ENCODE results near the gene HELT. TPM values are rescaled to one million over a fixed set of nuclear protein-coding genes. Genes with fewer than 3 reads are reported as not detected.
"Not testable (repeated sequence)": the region's sequence is repeated elsewhere in the genome, so short reads cannot be mapped to it uniquely, and the experiment has no call there.

The HELT gene
- total RNA-seq, 1 experiment from 2014 or later = not detected

- BruUV-seq (replicated peaks); intact Hi-C loops (cut with micrococcal nuclease); CTCF ChIA-PET: not testable (repeated sequence)
Measured at GRCh38 chr4:184990131-184990530, 28.2 kb upstream of the HELT start.

GRCh38 chr4:184991860-184992259 lies 26.4 kb upstream of the HELT start:
- ChIA-PET CTCF (no interaction called here), POLR2A (ENCODE audit: unreplicated experiment) (no interaction called here)
- DNase-seq (no peak), ATAC-seq (no peak)
- Histone ChIP-seq H3F3A (ENCODE audit: low read length, unreplicated experiment) (no peaks in the 10 kb centered on the region), H3K4me1 (ENCODE audit: insufficient read depth, low read length) (no peaks in the 10 kb centered on the region), H3K9ac (ENCODE audit: low read length) (no peak overlapping the region), H3K4me3 (ENCODE audit: low read length) (no peak overlapping the region), H3K27me3 (ENCODE audit: low read length) (peaks cover 38% of the 10 kb centered on the region), H3K27ac (ENCODE audit: low read length) (no peak overlapping the region), H3K36me3 (ENCODE audit: low read depth, low read length) (no peaks in the 10 kb centered on the region), H4K20me1 (ENCODE audit: low read length) (no peaks in the 10 kb centered on the region), H3K9me3 (ENCODE audit: low read length) (no peaks in the 10 kb centered on the region), H2AFZ (ENCODE audit: low read length) (no peak overlapping the region), H3K79me2 (ENCODE audit: low read length) (no peaks in the 10 kb centered on the region), H3K9me2 (replicated peaks; ENCODE audit: low read length) (no peaks in the 10 kb centered on the region), H3K4me2 (ENCODE audit: low read length) (no peak overlapping the region)
- TF ChIP-seq EZH2phosphoT487 (IDR thresholded peaks at IDR 0.05; ENCODE audit: borderline replicate concordance, low read length) (no peak), EZH2 (IDR thresholded peaks at IDR 0.05; ENCODE audit: low read length, unreplicated experiment) (no peak)
- TF ChIP-seq, protein P1, sequence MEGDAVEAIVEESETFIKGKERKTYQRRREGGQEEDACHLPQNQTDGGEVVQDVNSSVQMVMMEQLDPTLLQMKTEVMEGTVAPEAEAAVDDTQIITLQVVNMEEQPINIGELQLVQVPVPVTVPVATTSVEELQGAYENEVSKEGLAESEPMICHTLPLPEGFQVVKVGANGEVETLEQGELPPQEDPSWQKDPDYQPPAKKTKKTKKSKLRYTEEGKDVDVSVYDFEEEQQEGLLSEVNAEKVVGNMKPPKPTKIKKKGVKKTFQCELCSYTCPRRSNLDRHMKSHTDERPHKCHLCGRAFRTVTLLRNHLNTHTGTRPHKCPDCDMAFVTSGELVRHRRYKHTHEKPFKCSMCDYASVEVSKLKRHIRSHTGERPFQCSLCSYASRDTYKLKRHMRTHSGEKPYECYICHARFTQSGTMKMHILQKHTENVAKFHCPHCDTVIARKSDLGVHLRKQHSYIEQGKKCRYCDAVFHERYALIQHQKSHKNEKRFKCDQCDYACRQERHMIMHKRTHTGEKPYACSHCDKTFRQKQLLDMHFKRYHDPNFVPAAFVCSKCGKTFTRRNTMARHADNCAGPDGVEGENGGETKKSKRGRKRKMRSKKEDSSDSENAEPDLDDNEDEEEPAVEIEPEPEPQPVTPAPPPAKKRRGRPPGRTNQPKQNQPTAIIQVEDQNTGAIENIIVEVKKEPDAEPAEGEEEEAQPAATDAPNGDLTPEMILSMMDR (conservative IDR thresholded peaks at IDR 0.05; ENCODE audit: low read depth, low read length) = no peak
- intact Hi-C loops (cut with micrococcal nuclease) = no loop called here
- no TSS peak for BruUV-seq (replicated peaks)

More at GRCh38 chr4:184990131-184990530, 28.2 kb upstream of the HELT start:
- H3K4me3 ChIP-seq (ENCODE audit: low read length); POLR2A ChIA-PET (ENCODE audit: unreplicated experiment); H4K20me1 ChIP-seq (ENCODE audit: low read length); H3K36me3 ChIP-seq (ENCODE audit: low read depth, low read length); H3K4me1 ChIP-seq (ENCODE audit: insufficient read depth, low read length); H3K9ac ChIP-seq (ENCODE audit: low read length); H3K27ac ChIP-seq (ENCODE audit: low read length); H2AFZ ChIP-seq (ENCODE audit: low read length); H3K9me3 ChIP-seq (ENCODE audit: low read length); H3K4me2 ChIP-seq (ENCODE audit: low read length); H3F3A ChIP-seq (ENCODE audit: low read length, unreplicated experiment); ATAC-seq; H3K9me2 ChIP-seq (replicated peaks; ENCODE audit: low read length); DNase-seq; H3K79me2 ChIP-seq (ENCODE audit: low read length): not testable (repeated sequence)
- peaks cover 38% of the 10 kb centered on the region for H3K27me3 ChIP-seq (ENCODE audit: low read length)

DNA sequence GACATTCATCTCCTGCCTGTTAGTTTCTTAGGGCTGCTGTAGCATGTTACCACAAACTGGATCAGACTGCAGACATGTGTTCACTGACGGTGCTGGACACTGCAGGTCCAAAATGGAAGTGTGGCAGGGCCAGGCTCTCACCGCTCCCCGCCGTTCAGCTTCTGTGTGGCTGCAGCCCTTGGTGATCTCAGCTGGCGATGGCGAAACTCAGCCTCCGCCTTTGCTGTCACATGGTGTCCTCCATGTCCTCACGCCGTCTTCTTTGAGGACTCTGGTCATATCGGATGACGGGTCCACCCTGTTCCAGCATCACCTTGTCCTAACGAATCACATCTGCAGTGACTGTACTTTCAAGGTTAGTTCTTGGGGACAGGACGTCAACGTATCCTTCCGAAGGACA lies 25.9 kb upstream of the HELT start:
- Histone ChIP-seq H3K4me1 (ENCODE audit: insufficient read depth, low read length) (no peaks in the 10 kb centered on the region), H4K20me1 (ENCODE audit: low read length) (no peaks in the 10 kb centered on the region), H3K9me3 (ENCODE audit: low read length) (no peaks in the 10 kb centered on the region), H2AFZ (ENCODE audit: low read length) (no peak overlapping the region), H3K4me2 (ENCODE audit: low read length) (no peak overlapping the region), H3K9ac (ENCODE audit: low read length) (no peak overlapping the region), H3K36me3 (ENCODE audit: low read depth, low read length) (no peaks in the 10 kb centered on the region), H3K27me3 (ENCODE audit: low read length) (peaks cover 38% of the 10 kb centered on the region), H3K27ac (ENCODE audit: low read length) (no peak overlapping the region), H3K79me2 (ENCODE audit: low read length) (no peaks in the 10 kb centered on the region), H3K4me3 (ENCODE audit: low read length) (no peak overlapping the region), H3K9me2 (replicated peaks; ENCODE audit: low read length) (no peaks in the 10 kb centered on the region), H3F3A (ENCODE audit: low read length, unreplicated experiment) (no peaks in the 10 kb centered on the region)
- TF ChIP-seq, protein P1 (conservative IDR thresholded peaks at IDR 0.05; ENCODE audit: low read depth, low read length) = no peak
- TF ChIP-seq EZH2 (IDR thresholded peaks at IDR 0.05; ENCODE audit: low read length, unreplicated experiment) (no peak), EZH2phosphoT487 (IDR thresholded peaks at IDR 0.05; ENCODE audit: borderline replicate concordance, low read length) (no peak)
- CTCF ChIA-PET = no interaction called here
- BruUV-seq (replicated peaks) = no TSS peak
- POLR2A ChIA-PET (ENCODE audit: unreplicated experiment) = no interaction called here
- no peak for DNase-seq
- no peak for ATAC-seq
- intact Hi-C loops (cut with micrococcal nuclease) = no loop called here
